ENCODE data around the gene ITGB1BP1.

Gene ITGB1BP1

DNA sequence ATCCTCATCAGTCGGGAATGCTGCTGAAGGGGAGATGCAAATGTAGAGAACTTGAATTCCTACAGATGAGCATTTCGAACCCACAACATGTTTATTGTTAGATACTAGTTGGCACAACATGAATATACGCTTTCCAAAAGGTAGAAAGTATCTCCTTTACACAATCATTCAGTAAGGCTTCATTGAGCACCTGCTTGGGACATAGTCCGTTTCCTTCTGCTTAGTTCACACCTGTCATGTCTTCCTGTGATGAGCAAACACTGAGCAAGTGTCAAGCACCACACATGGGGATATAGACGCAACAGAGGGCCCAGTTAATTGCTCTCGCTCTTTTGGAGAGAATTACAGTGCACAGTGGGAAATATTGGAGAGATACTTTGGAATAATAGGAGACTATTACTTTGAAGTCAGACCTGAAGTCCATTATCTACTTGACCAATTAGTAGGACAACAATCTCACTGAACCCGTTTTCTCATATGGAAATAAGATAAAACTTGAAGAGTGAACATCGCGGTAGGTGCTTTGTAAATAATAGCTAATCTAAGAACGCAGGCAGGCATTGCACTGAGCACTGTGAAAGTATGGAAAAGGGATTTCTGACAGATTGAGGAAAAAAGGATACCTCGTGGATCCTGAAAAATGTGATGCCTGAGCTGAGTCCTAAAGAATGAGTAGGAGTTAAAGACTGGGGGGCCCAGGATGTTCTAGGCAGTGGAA, 1.3 kb upstream of the ITGB1BP1 start:
- DNase-seq, result no peak

DNA sequence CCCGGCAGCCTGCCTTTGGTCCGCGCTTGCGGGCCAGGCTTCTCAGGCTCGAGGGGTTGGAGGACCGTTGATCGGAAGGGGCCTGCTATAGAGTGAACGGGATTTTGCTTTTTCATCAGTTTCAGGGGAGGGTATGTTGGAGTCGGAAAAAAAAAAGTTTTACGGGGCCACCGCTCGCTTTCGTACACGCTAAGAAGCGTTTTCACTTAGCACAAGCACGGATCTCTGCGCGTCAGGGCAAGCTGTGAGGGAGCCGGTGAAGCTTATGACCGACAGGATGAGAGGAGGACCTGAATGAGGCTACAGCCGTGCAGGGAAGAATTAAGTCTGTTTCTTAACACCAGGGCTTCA, 569 bp upstream of the ITGB1BP1 start:
- DNase-seq, result no peak

GRCh38 chr2:9422321-9423099, 818 bp downstream of the ITGB1BP1 start:
- peak; percentile 18 to 35 for DNase-seq

DNA sequence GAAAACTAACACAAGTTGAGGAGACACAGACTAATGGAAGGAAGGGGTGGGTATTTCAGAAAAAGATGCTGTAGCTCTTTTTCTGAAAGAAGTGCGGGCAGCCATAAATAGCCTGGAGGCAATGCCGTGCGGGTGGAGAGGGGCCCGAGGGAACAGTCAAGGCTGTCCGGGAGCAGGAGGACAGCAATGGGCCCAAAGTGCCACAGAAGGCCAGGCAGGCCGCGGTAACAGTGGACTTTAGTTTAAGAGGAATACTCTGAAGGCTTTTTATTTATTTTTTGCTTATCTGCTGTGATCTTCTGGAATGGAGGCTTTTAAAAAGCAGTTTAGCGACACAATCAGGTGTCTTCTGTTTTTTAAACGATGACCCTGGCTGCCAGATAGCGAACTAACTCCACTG, 2.8 kb downstream of the ITGB1BP1 start:
- DNase-seq, result no peak

GRCh38 chr2:9419541-9419940, 3.8 kb downstream of the ITGB1BP1 start:
- no peak for DNase-seq

- DNase-seq, result no peak
Measured at GRCh38 chr2:9418746-9419145, 4.6 kb downstream of the ITGB1BP1 start.

DNA sequence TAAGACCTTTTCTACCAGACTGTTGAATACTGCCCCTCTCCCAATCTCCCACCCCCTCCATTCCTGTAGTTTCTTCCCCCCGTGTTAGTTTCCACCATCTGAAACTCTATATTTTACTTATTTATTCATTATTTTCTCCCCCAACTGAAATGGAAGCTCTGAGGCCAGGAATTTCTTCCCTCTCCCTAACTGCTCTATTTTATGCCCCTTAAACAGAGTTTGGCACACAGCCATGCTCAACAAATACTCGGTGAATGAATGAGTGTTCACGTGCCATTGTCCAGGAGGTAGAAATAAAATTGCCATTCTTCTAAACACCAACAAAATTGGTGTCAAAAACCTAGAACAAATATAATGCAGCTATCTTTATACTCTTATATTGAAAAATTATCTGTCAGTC, 5.6 kb downstream of the ITGB1BP1 start:
- no peak for DNase-seq

DNA sequence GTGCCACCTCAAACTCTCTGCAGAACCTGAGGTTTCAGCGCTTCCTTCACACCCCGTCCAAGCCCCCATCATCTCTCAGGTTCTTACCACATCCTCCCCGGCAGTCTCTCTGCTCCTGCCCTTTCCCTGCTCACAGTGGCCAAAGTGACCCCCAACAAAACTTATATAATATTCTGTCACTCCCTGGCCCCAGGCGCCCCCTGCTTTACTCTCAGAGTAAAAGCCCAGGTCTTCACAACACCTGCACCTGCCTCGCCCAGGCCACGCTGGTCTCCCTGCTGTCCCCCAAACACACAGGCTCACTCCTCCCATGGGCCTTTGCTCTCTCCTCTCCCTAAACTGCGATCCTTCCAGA, 6.4 kb downstream of the ITGB1BP1 start:
- DNase-seq, result no peak

DNA sequence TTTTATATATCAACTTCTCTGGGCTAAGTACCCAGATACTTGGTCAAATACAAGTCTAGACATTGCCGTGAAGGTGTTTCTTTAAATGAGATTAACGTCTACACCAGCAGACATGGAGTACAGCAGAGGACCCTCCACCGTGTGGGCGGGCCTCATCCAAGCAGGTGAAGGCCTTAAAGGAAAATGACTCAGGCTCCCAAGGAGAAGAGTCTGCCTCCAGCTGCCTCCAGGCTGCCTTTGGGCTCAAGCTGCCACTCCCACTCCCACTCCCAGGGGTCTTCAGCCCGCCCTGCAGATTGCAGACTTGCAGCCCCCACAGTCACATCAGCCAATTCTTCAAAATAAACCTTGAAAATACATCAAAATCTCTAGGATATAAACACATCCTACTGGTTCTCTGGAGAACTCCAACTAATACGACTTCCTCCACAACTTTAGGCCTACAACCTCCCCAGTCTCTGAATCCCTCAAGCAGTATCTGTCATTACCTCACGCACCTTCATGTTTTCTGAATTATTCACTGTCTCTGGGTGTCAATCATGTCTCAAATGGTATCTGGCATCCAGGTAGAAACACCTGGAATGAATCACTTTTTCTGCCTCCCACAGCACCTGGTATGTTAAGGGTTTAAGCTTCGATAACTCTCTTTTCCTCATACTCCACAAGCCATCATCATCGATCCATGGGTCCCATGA, 6.9 kb downstream of the ITGB1BP1 start:
- DNase-seq, result no peak

DNA sequence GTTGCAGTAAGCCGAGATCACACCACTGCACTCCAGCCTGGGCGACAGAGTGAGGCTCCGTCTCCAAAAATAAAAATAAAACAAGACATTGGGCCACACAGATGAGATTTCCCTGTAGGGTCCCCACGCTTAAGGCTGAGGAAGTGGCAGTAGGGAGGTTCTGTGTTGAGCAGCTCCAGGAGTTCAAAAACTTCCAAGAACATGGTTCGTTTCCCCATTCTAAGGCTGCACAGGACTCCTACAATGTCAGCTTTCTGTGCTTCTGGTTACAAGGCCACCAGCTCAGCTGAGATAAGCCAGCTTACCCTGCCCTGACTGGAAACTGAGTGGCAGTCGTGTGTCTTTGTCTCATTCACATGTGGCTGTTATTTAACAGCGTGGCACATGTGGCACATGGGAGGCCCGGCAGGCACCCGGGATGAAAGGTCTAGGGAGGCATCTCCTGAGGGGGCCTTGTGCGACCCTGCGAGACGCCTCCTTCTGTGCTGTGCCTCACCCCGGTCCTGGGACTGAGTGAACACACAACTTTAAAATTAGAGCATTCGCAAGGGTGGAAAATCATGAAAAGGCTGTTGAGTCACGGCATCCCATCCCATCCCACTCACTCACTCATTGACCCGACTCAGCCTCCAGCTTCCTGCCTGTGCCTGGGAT, 7.7 kb downstream of the ITGB1BP1 start:
- DNase-seq, result no peak

DNA sequence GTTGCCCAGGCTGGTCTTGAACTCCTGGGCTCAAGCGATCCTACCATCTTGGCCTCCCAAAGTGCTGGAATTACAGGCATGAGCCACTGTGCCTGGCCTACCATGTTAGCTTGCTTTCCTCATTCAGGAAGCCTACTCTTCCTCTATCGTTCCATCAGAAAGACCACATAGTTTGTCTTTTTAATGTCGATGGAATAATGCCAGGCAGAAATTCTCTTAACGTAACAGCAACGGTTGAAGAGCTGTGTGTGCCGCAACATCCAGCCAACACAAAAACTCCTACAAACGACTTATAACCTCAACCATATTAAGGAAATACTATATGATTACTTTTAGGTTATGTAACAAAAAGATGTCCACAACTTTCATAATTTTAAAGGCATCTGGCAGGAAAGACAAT, 10.5 kb downstream of the ITGB1BP1 start:
- no peak for DNase-seq

- DNase-seq, result no peak
Measured at GRCh38 chr2:9410108-9410507, 13.2 kb downstream of the ITGB1BP1 start.

- DNase-seq, result peak in 1 of 2 donors; percentile 27
Measured at GRCh38 chr2:9408641-9409151, 14.6 kb downstream of the ITGB1BP1 start.

- DNase-seq, result no peak
Measured at GRCh38 chr2:9407363-9407811, 15.9 kb downstream of the ITGB1BP1 start.

- no peak for DNase-seq
Measured at GRCh38 chr2:9406529-9407362, 16.6 kb downstream of the ITGB1BP1 start.

DNA sequence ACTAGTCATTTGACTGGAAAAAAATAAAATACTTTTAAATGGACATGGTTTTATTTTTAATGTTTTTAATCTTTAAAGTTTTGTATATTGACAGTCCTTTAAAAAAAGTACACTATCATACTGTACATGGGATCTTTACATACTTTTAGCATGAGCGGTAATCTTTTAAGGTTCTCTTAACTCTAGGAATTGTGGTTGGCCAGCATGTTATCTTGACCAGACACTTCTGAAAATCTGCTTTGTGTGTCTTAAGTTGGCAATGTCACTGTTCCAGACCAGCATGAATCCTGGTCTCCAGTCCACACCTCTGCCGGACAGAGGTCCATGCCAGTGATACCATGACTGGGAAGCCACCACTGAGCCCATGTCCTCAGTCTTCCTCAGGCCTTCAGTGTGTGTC, 17.7 kb downstream of the ITGB1BP1 start:
- DNase-seq, result no peak

GRCh38 chr2:9404451-9404850, 18.9 kb downstream of the ITGB1BP1 start:
- no peak for DNase-seq

- no peak for DNase-seq
Measured at GRCh38 chr2:9403924-9404323, 19.4 kb downstream of the ITGB1BP1 start.

GRCh38 chr2:9401646-9402371, 21.5 kb downstream of the ITGB1BP1 start:
- no peak for DNase-seq

DNA sequence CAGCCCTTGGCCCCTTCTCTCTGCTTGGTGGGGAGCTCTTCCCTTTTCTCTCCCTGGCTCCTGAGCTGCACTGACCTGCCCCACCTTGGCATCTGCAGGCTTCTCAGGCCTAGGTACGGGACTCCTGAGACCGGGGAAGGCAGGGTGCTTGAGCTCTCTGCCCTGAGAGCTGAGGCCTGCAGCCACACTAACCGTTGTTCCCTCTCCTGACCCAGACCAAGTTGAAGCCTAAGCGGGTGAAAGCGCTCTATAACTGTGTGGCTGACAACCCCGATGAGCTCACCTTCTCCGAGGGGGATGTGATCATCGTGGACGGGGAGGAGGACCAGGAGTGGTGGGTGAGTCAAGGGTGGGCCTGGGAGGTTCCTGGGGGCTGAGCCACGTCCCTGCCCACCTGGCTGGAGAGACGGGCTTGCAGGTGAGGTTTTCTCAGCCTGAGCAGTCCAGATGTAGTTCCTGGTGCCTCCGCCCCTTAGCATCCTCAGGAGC, 22.2 kb downstream of the ITGB1BP1 start:
- DNase-seq, result no peak

Measured in hippocampal formation (tissue), 2 donors.